Stimulated activated CD8-positive, alpha-beta memory T cell treated with anti-CD3 and anti-CD28 coated beads, Interleukin-12 subunit alpha, Interleukin-12 subunit beta, amount 100 ng/mL, for 24 hours (primary cell): Measurements from ENCODE around the gene EIF4A2.

Experiments used
- DNase-seq: peaks from one replicate; pipeline ENCODE4 v3.0.0-alpha.2; 2020; ENCODE audit errors: extremely low read depth

The EIF4A2 gene

DNA sequence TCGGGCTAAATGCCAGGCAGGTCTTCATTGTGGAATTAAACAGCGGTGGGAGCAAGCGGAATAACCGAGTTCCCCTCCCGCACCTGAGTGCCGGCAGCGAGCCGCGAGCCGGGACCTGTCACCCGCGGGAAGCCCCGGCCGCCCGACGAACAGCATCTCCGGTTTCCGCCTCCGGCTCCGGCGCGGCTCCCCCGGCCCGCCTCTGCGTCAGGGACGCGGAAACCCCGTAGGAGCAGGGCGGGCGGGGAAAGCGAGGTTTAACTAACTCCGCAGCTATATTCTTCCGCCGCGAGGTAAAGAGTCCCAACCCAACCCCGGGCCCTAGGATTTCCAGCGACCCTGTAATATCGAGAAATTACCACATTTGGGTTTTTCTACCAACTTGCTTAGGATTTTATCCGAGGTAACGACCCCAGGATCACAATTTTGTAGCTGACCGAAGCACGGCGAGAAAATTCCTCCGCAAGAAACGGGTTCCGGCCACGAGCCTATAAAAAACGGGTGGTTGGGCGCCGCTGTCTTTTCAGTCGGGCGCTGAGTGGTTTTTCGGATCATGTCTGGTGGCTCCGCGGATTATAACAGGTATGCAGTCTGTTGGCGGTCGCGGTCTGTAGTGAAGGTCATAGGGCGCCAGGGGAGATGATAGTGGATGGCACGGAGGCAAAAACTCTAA lies at the start of gene EIF4A2:
Gene EIF4A2, plus strand, starts transcription at position 520 of the 673 bp plus-strand sequence. Its CDS starts 34 bp downstream, at position 554.
- peak; percentile 72 for DNase-seq

- DNase-seq, result no peak
Observed at GRCh38 chr3:186742618-186743380, 40.6 kb upstream of the EIF4A2 start.

GRCh38 chr3:186743666-186744065 lies 39.7 kb upstream of the EIF4A2 start:
- no peak for DNase-seq

DNA sequence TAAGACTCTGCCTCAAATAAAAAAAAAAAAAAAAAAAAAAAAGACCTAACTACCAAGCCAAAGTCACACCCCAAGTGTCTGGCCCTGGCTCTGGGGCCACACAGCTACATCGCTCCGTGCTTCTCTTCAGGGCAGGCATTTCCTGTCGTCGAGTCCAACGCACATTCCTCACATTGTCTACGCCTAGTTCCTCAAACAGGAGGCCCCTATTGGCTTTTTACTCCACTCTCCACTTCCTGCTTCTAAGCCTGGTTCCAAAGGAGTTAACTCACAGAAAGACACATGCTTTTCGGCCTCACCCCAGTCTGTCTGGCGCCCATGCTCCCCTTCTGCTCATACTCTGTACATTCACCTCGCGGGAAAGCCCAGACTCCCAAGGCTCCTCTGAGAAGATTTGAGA lies 37.4 kb upstream of the EIF4A2 start:
- DNase-seq, result no peak

GRCh38 chr3:186750316-186750715 lies 33.1 kb upstream of the EIF4A2 start:
- DNase-seq, result no peak

GRCh38 chr3:186751480-186751879 lies 31.9 kb upstream of the EIF4A2 start:
- no peak for DNase-seq

DNA sequence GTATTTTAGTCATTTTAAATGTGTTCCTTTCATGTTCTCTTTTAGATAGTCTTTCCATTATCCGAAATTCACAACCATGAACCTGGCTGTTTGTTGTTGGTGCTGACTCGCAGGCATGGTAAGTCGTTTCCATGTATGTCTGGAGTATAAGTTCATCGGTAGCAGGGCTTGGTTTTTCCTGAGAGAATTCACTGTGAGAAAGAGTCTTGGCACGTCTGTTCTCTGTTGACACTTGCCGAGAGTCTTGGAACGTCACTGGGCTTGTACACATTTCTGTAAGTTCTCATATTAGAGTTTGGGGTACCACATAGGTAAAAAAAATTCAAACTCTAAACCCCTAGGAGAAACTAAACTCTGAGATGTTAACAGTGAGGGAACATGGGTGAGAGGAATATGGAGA lies 29.4 kb upstream of the EIF4A2 start:
- no peak for DNase-seq

DNA sequence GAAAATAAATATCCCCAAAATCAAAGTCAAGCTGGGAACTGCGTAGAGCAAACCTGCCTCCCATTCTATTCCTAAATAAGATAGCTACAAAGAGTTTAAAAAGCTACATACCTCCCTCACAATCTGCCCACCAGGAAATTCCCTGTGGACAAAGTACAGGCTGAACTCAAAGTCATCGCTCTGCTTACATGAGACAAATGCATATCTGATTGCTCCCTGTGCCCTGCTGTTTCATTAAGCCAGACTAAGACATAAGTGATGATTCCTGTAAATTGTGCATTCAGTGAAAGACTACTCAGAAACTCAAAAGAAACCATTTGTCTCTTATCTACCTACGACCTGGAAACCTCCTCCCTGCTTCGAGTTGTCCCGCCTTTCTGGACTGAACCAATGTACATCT lies 28.5 kb upstream of the EIF4A2 start:
- DNase-seq, result no peak

DNA sequence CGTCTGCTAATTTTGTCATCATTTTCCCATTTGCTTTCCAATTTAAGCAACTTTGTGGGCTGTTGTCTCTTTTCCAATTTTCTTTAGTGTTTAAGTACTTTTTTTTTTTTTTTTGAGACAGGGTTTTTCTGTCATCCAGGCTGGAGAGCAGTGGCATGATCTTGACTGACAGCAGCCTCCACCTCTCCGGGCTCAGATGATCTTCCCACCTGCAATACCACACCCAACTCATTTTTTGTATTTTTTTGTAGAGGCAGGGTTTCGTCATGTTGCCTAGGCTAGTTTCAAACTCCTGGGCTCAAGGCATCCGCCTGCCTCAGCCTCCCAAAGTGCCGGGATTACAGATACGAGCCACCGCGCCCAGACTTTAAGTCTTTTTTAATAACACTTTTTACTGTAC lies 26.2 kb upstream of the EIF4A2 start:
- DNase-seq, result no peak

DNA sequence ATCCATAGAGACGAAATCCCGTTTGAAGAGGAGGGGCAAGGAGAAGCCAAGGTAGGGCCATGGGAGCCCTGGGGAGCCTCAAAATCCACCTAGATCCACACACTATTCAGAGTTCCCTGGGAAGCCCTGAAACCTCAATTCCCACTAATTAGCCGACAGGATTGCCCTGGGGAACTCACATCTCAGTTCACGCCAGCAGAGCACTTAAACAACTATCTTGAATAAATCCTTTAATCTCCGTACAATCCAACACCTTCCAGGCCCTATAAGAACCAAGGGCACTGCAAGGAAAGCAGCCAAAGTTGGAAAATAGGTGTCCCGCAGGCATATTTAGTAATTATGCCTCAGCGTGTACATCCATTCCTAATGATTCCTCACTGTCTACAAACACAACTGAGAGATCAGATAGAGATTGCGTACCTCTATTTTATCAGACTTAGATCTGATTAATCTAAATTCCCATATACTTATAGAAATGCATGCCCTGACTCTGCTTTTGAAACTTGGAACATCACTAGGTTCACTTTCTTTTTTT lies 25.6 kb upstream of the EIF4A2 start:
- no peak for DNase-seq

DNA sequence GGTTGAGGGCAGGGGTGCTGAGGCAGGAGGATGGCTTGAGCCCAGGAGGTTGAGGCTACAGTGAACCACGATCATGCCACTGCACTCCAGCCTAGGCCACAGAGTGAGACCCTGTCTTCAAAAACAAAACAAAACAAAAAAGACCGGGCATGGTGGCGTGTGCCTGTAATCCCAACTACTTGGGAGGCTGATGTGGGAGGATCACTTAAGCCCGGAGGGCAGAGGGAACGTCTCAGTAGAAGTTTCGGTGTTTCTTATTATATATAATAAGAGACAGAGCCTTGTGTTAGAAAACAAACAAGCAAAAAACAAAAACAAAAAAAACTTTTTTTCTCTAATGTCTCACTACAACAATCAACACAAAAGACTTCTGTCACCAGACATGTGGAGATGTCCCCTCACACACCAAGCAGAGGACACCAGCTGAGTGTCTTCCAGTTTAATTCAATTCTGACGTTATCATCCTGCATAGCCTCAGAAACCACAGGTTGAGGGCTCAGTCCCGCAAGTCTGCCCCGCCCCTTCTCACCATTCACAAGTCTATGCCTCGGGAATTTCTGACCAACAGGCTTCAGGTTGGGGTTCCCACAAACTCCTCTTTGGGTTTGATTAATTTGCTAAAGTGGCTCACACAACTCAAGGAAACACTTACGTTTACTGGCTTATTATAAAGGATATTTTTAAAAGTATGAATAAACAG lies 24.0 kb upstream of the EIF4A2 start:
- DNase-seq, result no peak

GRCh38 chr3:186760141-186760833 lies 23.1 kb upstream of the EIF4A2 start:
- no peak for DNase-seq

DNA sequence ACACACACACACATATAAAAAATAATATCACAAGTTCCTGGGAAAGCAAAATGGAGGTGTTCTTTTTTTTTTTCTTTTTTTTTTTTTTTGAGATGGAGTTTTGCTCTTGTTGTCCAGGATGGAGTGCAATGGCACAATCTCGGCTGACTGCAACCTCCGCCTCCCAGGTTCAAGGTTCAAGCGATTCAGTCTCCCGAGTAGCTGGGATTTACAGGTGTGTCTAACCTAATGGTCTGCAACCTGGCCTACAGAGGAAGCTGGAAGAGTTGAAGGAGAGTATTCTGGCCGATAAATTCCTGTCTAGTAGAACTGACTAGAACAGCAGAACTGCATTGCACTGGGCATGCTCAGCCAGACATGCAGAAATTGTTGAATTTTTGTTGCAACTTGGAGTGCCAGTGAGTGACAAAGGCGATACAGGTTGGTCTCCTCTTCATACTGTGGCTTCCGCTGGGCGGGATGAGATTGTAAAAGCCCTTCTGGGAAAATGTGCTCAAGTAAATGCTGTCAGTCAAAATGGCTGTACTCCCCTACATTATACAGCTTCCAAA lies 22.4 kb upstream of the EIF4A2 start:
- no peak for DNase-seq

- DNase-seq, result no peak
Observed at GRCh38 chr3:186772281-186772694, 11.1 kb upstream of the EIF4A2 start.

GRCh38 chr3:186772701-186773417 lies 10.5 kb upstream of the EIF4A2 start:
- DNase-seq, result peak; percentile 39

GRCh38 chr3:186775999-186776398 lies 7.4 kb upstream of the EIF4A2 start:
- DNase-seq, result no peak

GRCh38 chr3:186779204-186779603 lies 4.2 kb upstream of the EIF4A2 start:
- DNase-seq, result no peak

GRCh38 chr3:186782542-186783057 lies 777 bp upstream of the EIF4A2 start:
- DNase-seq, result no peak

GRCh38 chr3:186783731-186784515 lies 546 bp downstream of the EIF4A2 start:
- peak; percentile 43 for DNase-seq
